Stimulated activated CD4-positive, alpha-beta T cell treated with anti-CD3 and anti-CD28 coated beads, TNF-alpha, amount 100 ng/mL, for 4 hours (primary cell): ENCODE results near the gene TMEM165.
"Not testable (repeated sequence)": the region's sequence is repeated elsewhere in the genome, so short reads cannot be mapped to it uniquely, and the experiment has no call there.

Experiments used
- DNase-seq, 3 experiments: peaks; one replicate each; pipeline ENCODE4 v3.0.0-alpha.2; 2020; ENCODE audit warnings: low read depth in 3 of 3

The TMEM165 gene, protein sequence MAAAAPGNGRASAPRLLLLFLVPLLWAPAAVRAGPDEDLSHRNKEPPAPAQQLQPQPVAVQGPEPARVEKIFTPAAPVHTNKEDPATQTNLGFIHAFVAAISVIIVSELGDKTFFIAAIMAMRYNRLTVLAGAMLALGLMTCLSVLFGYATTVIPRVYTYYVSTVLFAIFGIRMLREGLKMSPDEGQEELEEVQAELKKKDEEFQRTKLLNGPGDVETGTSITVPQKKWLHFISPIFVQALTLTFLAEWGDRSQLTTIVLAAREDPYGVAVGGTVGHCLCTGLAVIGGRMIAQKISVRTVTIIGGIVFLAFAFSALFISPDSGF

DNA sequence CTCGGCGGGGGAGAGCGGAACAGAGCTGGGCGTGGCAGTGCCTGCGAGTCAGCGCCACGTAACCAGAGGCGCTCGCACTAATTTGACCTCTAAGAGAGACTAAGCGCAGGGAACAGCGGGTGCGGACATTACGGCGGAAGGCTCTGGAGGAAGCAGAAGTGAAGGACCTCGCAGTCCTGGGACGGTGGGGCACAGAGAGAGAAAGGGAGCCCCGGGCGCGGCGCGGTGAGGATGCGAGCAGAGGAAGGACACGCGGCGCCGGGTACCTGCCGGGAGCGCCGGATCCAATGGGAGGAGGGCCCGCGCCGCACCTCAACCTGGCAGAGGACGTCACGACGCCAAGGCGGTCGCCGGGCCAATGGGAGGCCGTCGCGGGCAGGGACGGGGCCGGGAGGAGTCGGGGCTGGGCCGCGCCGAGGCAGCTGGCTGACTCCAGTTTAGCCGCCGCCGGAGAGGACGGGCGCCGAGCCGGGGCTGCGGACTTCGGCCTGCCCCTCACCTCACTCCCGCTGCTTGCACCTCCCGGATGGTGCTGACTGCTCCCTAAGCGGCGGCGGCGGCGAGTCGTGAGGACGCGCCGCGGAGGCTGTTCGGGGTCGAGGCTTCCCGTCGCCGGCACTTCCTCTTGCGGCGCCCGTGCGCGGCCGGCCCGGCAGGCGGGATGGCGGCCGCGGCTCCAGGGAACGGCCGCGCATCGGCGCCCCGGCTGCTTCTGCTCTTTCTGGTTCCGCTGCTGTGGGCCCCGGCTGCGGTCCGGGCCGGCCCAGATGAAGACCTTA lies at the start of gene TMEM165:
Gene TMEM165, plus strand, starts transcription at position 429 of the 779 bp plus-strand sequence. Its CDS starts 233 bp downstream, at position 662.
- peak; percentile 78 to 85 (median 83) for DNase-seq

DNA sequence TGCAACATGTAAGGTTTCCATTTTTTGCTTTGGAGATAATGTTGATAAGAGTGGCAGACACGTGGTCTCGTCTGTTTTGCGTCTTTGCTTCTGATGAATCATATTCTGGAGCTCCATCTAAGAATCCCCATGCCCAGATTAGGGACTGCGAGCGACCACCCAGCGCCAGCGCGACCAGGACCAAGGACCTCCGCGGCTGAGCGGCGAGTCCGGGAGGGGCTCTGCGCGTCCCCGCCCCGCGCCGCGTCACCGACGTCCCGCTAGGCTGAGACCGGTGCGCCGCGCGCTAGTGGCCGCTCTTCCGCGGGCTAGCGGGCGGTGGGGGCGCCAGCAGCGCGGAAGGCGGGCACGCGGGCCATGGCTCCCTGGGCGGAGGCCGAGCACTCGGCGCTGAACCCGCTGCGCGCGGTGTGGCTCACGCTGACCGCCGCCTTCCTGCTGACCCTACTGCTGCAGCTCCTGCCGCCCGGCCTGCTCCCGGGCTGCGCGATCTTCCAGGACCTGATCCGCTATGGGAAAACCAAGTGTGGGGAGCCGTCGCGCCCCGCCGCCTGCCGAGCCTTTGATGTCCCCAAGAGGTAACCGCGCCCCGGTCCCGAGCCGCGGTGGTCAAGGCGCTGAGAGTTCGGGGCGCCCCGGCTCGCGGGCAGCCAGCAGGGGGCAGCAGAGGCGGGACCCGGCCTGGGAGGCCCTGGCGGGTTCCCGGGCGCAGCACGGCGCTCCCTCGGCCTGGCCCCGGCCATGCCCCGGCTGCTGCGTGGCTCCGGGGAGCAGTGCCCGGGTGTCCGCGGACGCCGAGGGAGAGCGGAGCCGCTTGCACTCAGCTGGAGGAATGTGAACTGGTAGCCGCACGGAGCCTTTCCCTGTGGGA lies 49.5 kb upstream of the TMEM165 start, which contains the start of gene SRD5A3:
Gene SRD5A3, plus strand, starts transcription at position 263 of the 871 bp plus-strand sequence. Its CDS starts 95 bp downstream, at position 358.
- peak; percentile 61 to 84 (median 64) for DNase-seq

DNA sequence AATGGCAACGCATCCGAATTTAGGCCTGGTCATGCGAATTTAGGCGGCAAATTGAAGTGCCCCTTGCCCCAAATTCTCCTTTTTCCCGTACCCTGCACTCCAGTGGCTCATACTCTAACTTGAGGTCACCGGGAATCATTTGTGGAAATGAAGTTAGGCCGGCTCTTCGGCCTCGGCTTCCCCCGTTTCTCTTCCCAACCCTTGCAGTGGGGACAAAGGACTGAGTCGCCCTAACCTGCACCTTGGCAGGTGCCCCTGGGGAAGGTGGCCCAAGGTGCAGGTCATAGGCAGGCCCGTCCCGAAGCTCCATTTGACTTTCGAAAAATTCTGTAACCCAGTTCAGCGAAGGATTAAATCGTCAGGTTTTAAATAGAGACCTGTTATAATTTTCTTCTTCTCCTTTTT lies 48.9 kb upstream of the TMEM165 start:
- DNase-seq: no peak

DNA sequence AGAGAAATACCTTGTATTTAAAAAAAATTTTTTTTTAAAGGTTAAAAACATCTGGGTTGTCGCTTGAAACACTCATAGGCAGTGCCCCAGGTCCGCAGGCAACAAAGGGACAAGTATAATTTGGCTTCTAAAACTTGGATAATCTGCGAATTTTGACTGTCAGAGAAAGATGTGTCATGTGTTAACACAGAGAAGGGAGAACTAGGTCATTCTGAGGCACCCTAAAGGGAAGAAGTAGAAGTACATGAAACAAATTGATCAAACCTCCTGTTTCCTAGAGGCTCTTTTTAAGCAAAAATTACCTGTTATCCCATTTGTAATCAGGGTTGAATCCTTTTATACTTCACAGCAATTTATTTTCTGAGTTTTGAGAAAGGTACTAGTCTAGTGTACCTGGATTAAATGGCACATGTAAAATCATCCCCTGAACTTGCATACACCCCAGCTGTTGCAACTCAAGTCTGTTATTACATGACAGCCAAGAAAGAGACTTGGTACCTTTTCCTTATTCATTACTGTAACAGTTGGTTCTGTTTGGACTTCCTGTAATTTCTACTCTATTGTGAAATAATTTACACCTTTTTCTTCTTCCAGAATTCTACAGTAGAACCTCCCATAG lies 48.0 kb upstream of the TMEM165 start:
- no peak for DNase-seq

DNA sequence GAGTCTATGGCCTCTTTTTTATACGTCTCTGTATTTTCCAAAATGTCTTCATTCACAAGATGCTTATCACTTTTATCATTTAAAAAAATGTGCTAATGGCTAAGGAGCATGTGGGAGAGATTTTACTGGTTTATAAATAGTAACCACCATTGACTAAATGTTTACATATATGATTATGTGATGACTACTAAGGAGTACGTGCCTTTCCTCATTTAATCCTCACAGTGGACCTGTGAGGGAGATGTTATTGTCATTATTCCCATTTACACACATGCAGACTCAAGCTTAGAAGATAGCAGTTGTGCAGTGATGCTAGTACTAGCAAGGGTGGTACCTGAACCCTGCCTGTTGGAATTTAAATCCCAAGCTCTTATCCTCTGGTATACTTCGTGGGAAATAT lies 47.3 kb upstream of the TMEM165 start:
- DNase-seq: no peak

DNA sequence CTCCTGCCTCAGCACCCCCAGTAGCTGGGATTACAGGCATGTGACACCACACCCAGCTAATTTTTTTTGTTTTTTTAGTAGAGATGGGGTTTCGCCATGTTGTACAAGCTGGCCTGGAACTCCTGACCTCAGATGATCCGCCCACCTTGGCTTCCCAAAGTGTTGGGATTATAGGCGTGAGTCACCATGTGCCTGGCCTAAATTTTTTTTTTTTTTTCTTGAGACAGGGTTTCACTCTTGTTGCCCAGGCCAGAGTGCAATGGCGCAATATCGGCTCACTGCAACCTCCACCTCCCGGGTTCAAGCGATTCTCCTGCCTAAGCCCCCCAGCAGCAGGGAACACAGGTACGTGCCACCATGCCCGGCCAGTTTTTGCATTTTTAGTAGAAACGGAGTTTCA lies 44.9 kb upstream of the TMEM165 start:
- DNase-seq: not testable (repeated sequence)

DNA sequence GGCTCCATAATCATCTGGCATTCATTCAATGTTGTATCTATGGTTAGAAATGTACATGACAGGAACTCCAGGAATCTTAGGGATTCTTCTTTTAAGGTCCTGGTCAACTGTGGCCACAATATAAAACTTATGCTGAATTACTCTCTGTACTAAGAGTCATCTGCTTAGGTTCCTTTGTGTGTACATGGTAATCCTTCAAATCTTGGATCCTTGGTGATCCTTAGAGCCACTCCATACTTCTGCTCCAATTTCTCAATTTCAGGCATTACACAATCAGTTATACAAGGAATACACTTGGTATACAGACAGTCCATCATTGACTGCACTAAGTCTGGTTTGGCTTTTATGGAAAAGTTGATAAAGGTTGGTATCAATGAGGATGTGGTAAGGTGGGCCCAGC lies 43.9 kb upstream of the TMEM165 start:
- DNase-seq: no peak

DNA sequence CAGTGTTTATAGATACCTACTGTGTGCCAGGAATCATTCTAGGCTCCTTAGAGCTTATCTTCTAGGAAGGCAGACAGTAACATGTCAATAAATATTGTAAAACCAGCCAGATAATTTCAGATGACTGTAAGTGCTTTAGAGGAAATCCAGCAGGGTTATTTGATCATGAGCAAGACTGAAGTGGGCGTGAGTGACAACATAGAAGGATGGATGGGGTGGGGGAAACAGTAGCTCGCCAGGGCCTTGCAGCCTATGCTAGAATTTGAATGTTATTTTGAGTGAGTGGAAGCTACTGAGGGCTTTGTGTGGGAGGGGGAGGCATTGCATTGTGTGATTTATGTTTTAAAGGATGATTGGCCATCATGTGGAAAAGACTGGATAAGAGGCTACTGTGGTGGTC lies 43.0 kb upstream of the TMEM165 start:
- DNase-seq: no peak

DNA sequence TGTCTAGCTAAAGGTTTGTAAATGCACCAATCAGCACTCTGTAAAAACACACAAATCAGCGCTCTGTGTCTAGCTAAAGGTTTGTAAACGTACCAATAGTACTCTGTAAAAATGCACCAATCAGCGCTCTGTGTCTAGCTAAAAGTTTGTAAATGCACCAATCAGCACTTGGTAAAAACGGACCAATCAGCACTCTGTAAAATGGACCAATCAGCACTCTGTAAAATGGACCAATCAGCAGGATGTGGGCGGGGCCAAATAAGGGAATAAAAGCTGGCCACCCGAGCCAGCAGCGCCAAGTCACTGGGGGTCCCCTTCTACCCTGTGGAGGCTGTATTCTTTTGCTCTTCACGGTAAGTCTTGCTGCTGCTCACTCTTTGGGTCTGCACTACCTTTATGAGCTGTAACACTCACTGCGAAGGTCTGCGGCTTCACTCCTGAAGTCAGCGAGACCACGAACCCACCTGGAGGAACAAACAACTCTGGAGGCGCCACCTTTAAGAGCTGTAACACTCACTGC lies 42.5 kb upstream of the TMEM165 start:
- not testable (repeated sequence) for DNase-seq

DNA sequence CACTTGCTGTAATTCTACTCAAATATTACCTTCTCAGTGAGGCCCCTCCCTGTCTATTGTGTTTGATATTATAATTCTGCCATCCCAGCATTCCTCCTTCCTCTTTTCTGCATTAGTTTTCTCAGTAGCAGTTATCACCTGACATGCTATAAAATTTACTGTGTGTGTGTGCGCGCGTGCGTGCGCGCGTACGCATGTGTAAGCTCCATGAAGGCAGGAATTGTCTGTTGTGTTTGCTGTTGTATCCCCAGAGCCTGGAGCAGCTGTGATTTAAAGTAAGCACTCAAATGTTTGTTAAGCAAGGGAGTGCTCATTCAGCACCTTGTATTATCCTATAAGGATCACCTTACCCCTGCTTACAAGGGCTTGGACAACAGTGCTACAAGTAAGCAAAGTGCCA lies 41.1 kb upstream of the TMEM165 start:
- DNase-seq: no peak

DNA sequence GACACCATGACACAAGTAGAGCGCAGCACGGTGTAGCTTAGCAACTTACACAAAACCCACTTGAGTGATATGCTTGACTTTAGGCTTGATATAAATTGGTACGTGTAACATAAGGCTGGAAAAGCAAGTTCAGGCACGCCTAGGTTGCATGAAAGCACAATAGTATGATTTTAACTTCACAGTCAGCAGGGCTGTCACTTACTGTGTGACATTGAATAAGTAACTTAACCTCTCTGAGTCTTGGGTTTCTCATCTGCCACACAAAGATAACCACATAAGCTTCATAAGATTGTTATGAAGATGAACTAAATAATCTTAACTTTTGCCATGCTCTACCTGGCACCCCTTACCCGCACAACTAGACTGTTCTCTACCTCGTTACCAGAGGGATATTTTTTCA lies 40.2 kb upstream of the TMEM165 start:
- no peak for DNase-seq

DNA sequence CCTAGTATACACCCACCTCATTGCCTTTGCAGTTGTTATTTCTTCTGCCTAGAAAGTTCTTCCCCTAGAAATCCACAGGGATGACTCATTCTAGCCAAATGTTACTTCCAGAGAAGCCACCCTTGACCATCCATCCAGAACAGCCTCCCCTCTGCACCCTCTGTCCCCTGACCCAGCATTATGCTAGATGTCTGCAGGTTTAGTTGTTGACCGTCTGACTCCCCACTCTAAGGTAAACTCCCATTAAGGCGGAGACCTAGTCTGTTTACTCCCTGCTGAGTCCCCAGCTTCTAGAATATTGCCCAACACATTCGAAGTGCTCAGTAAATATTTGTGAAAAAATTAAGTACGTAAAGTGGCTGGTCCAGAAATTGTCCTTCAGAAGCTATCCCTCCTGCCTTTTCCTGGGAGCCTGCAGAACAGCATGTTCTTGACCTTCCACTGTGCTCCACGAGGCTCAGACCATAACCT lies 38.7 kb upstream of the TMEM165 start:
- DNase-seq: no peak

DNA sequence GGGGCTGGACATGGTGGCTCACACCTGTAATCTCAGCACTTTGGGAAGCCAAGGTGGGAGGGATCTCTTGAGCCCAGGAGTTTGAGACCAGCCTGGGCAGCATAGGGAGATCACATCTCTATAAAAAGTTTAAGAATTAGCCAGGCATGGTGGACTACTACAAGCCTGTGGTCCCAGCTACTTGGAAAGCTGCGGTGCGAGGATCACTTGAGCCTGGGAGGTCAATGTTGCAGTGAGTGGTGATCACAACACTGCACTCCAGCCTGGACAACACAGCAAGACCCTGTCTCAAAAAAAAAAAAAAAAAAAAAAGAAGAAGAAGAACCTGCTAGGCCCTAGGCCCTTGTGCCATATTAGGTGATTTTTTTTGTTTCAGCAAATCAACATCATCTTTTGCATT lies 37.5 kb upstream of the TMEM165 start:
- no peak for DNase-seq

DNA sequence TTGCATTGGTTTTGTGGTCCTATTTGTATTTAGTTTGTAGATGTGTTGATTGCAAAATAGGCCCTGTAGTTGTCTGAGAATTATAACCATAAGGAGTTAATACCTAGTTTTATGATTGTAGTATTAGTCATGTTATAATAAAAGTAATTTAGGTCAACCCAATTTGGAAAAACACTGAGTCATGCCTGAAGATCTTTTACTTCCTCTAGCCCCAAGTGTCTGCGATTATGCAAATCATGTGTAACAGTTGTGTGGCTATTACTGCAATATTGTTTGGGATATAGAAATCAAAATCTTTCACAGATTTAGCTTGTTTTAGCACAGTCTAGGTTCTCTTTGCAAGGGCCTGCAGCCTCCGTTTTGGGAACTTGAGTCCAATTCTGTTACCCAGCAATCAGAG lies 37.1 kb upstream of the TMEM165 start:
- DNase-seq: no peak

DNA sequence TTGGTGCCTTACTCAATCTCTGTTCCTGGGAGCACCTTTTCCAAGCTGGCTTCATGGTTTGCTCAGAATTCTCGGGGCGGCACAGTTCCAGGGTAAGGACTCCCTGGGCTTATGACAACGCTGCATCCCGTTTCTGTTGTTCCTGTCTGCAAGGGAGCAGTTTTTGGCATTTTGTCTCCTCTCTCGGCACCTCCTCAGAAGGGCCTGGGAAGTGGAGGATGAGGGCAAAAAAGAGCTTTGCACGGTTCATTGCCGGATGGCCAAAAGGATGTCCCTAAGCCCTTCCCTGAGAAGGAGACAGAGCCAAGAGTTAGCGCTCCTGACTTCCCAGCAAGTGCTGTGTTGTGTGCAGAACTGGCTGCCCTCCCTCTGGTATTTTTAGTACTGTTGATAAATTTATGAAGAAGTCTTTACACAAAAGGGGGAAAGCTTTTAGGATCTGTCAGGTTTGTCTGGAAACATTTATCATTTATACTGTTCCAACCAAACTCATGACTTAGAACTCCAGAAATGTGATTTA lies 36.3 kb upstream of the TMEM165 start:
- DNase-seq: no peak

DNA sequence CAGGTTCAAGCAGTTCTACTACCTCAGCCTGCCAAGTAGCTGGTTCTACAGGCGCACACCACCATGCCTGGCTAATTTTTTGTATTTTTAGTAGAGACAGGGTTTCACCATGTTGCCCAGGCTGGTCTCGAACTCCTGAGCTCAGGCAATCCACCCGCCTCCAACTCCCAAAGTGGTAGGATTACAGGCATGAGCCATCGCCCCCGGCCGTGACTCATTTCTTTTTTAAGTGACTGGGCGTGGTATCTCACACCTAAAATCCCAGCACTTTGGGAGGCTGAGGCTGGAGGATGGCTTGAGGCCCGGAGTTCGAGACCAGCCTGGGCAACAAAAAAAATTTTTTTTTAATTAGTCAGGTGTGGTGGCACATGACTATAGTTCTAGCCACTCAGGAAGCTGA lies 32.8 kb upstream of the TMEM165 start:
- DNase-seq: not testable (repeated sequence)

DNA sequence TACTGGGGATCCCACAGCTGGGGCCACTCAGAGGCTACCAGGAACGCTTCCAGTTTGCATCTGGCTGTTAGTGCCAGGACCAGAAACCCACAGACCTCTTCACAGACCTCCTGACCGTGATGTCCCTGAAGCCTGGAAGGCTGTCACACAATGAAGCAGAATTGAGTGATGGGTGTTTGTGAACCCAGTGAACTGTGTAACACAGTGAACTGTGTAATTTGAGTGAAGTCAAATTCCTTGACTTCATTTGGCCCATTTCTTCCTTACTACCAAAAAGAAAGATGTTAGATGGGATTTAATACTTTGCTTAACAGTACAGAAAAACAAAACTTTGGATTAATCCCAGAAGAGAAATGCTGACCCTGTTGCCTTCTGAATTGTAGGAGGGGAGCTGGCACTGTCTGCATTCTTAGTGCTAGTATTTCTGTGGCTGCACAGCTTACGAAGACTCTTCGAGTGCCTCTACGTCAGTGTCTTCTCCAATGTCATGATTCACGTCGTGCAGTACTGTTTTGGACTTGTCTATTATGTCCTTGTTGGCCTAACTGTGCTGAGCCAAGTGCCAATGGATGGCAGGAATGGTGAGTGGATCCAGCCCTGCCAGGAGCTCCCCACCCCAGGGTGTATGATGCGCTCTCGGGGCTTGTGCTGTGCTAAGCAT lies 31.9 kb upstream of the TMEM165 start:
- DNase-seq: no peak

DNA sequence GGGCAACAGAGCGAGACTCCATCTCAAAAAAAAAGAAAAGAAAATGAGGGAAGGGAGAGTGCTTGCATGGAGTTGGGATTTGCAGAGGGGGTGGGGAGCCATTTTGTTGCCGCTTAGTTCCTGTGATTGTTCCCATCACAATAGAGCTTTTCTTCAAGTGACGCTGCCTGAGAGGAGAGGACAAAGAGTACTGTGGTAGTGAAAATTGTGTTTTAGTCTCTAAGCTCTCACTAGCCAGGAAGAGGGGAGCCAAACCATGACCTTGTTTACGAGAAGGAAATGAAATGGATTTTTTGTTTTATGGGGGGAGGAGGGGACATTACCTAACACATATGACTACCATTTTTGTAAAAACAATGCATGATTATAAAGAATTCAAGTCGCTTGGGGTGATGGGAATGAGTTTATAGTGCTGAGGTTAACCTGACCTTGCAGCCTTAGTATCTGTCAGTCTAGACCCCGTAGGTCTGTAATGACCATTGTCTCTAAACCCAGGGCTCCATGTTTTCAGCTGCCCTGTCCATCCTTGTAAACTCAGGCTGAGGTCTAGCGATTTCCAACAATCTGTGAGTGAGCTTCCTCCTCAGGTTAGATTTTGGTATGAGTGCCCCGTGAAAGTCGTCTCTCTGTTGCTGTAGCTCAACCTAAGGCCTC lies 30.9 kb upstream of the TMEM165 start:
- DNase-seq: no peak

DNA sequence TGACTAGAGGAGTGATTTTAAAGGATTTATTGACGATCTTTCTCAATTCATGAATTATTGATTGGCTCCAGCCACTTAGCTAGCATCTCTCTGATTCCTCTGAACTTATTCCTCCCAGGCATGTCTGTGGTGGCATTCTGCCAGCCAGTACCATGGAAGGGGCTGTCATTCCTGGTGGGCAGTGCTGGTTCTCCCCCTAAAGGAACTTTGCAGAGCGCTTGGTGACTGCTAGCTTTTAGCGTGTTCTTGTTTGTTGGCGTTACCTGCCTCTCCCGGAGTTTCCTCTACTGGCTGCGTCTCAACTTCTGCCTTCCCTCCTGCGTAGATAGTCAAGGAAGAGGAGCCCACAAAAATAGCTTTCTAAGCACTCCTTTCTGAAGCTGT lies 30.4 kb upstream of the TMEM165 start:
- no peak for DNase-seq

DNA sequence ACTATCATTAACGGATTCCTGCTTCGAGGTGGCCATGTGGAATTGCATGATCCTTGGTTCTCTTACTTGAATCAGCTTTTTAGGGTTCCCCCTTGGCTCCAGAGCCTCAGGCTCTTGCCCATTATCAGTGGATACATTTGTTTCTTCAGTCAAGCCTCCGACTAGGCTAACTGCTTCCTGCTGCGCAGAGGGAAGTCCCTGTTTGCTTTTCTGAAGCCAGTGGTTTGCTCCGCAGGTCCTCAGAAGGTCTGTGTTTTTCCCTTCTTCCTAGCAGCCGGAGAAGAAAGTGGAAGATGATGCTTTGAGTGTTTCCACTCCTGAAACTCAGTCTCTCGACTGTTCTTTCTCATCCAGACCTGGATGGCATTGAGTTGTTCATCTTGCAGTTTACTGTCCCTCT lies 29.1 kb upstream of the TMEM165 start:
- DNase-seq: no peak
